Occipital lobe (tissue), 2 donors: ENCODE data around the gene SPATA25. TPM values are rescaled to one million over a fixed set of nuclear protein-coding genes. Genes with fewer than 3 reads are reported as not detected.

Source experiments
- DNase-seq: peaks from one replicate; lab custom pipeline; 2025; lab: John Stamatoyannopoulos, UW
- total RNA-seq: library from RNA; depleted of rRNA; stranded (reverse); fragments of >200 nt; gene quantifications from one replicate; pipeline ENCODE4 v1.2.3, GENCODE V29; 2014

Gene SPATA25
- total RNA-seq, 1 donor from 2014 or later, result 1.7 TPM

GRCh38 chr20:45867136-45867818 is 20.1 kb downstream of the SPATA25 start:
- no peak for DNase-seq

GRCh38 chr20:45866454-45866853 is 21.0 kb downstream of the SPATA25 start:
- DNase-seq, result no peak

- DNase-seq, result no peak
Measured at GRCh38 chr20:45863543-45864470, 23.6 kb downstream of the SPATA25 start.

DNA sequence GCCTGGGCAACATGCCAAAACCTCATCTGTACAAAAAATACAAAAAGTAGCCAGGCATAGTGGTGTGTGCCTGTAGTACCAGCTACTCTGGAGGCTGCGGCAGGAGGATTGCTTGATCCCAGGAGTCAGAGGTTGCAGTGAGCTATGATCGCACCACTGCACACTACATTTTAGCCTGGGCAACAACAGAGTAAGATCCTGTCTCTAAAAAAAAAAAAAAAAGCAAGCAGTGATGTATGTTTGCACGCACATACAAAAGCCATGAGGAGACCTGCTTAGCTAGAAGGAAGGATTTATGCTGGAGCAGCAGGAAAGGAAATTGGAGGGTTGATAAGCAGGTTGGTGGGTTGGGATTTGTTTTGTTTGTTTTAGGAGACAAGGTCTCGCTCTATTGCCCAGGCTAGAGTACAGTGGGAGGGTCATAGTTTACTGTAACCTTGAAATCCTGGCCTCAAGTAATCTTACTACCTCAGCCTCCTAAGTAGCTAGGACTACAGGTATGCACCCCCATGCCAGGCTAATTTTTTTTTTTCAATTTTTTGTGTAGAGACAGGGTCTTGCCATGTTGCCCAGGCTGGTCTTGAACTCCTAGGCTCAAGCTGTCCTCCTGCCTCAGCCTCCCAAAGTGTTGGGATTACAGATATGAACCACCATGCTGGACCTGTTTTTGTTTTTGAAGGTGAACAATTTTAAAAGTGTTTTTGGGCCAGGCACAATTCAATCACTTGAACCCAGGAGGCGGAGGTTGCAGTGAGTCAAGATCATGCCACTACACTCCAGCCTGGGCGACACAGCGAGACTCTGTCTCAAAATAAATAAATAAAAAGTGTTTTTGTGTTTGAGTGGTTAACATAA is 26.0 kb downstream of the SPATA25 start:
- no peak for DNase-seq

- no peak for DNase-seq
Measured at GRCh38 chr20:45860560-45861220, 26.7 kb downstream of the SPATA25 start.

GRCh38 chr20:45859916-45860315 is 27.5 kb downstream of the SPATA25 start:
- no peak for DNase-seq

- no peak for DNase-seq
Measured at GRCh38 chr20:45857882-45858216, 29.6 kb downstream of the SPATA25 start.

DNA sequence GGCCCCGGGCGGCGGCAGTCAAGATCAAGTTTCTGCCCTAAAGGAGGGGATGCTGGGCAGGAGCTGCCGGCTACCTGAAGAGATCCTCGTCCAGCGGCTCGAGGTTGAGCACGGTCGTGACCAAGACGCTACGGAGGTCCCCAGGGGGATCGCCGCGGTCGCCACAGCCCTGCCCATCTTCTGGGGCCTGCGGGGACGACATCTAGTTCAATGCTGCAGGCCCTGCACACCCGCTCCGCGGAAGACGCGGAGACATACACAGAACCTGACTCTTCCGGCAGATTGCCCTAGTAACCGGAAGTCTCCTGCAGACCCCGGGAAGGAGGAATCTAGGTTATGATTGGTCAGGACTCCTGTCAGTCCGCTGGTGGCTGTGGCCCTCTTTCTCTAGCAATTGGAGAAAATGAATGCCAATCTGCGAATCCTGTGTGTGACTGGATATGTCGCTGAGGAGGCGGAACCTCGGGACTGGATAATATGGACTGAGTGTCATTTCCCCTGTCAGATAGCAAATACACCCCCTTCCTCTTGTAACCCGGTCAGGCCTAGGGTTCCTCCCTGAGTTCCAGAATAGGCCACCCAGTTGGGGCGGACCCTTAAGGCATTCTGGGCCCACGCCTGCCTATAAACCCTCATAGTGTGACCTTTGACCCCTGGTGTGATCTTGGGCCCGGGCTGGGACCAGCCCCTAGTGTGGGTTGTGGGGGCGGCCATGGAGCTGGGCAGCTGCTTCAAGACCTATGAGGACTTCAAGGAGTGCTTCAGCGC is 30.1 kb downstream of the SPATA25 start, which contains the start of the genes ACOT8 and ZSWIM3:
Gene ACOT8 (minus strand): TSS at position 279 of the 768 bp plus-strand sequence. CDS start 77 bp downstream, at position 202.
Gene ZSWIM3 (plus strand): TSS at position 501 of the 768 bp plus-strand sequence. CDS start 212 bp downstream, at position 713.
- peak; percentile 96 for DNase-seq

- no peak for DNase-seq
Measured at GRCh38 chr20:45853484-45853883, 33.9 kb downstream of the SPATA25 start.

DNA sequence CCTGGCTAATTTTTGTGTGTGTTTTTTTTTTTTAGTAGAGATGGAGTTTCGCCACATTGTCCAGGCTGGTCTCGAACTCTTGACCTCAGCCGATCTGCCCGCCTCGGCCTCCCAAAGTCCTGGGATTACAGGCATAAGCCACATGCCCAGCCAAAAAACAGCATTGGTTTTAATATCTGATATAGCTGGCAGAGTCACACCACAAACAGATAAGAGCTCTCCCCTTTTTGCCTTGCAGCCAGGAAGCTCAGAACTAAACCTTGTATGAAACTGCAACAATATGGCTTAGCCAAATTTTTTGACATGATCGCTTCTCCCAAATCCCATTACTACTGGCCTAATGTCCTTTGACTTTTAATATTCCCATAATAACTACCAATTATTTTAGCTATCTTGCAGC is 35.1 kb downstream of the SPATA25 start:
- DNase-seq, result no peak

GRCh38 chr20:45851501-45851900 is 35.9 kb downstream of the SPATA25 start:
- no peak for DNase-seq

GRCh38 chr20:45850926-45851325 is 36.5 kb downstream of the SPATA25 start:
- DNase-seq, result no peak

DNA sequence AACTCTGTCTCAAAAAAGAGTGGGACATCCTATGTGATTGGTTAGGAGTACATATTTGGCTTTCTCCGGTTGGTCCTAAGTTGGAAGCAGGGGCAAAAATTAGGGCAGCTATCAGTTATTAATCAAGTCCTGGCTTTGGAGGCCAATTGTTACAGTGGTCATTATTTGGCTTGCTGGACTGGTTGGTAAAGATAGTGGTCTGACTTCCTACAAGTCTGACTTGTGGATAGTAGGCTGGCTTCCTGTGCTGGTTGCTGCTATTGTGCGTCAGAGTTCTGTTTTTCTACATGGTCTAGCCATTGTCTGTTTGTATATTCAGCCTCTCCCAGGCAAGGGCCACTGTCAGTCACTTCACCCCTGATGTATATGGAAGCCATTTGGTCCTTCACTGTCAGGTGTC is 37.2 kb downstream of the SPATA25 start:
- no peak for DNase-seq

GRCh38 chr20:45848969-45849582 is 38.3 kb downstream of the SPATA25 start:
- no peak for DNase-seq

DNA sequence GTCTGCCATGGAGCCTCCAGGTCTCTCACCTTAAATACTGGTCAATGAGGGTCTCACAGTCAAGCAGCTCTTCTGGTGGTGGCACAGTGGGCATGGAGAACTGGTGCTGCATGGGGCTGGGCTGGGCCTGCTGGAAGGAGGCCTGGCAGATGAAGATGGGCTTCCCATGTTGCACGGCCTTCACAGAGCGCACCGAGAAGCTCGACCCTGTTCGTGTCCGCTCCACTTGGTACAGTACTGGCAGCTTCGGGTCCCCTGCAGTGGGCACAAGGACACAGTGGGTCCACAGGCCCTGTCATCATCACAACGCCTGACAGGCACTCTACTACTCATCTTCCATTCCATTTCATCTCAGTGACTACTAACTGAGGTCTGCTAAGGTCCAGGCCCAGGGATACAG is 39.0 kb downstream of the SPATA25 start:
- DNase-seq, result no peak

DNA sequence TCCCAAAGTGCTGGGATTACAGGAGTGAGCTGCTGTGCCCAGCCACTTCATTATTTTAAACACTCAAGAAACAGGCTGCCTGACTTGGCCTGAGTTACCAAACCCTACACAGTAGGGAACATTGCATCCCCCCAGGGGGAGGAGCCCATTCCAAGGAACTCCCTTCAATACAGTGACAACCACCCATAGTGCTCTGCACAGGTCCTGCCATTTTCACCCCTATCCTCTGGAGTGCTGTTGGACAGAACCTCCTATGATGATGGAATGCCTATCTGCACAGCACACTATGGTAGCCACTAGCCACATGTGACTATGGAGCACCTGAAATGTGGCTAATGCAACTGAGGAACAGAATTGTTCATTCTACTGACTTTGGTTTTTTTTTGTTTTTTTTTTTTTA is 42.0 kb downstream of the SPATA25 start:
- DNase-seq, result no peak

GRCh38 chr20:45843506-45843905 is 43.9 kb downstream of the SPATA25 start:
- no peak for DNase-seq

DNA sequence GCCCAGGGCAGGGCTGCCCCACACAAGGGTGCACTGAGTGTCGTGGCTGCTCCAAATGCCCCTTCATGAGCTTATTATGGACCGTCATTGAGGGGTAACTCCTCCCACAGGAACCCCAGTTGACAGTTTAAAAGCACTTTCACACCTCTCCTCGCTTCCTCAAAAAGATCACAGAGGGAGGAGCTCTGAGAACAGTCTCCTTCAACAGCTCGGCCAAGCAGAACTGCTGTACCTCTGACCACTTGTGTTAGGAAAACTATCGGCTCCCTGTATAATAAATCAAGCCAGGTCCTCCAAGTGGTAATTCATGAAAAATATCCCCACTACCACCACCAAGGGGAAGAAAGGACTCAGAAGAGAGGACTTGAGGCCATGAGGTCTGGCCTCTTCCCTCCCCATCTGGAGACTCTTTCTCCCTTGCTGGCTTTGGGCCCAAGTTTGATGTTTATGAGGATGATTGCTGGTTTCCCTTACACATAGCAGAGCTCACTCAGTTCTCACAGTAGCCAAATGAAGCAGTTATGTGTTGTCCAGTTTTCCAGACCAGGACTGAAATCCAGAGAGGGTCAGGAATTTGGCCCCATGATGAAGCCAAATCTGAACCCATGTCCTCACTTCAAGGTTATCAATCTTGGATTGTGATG is 45.1 kb downstream of the SPATA25 start:
- DNase-seq, result no peak

DNA sequence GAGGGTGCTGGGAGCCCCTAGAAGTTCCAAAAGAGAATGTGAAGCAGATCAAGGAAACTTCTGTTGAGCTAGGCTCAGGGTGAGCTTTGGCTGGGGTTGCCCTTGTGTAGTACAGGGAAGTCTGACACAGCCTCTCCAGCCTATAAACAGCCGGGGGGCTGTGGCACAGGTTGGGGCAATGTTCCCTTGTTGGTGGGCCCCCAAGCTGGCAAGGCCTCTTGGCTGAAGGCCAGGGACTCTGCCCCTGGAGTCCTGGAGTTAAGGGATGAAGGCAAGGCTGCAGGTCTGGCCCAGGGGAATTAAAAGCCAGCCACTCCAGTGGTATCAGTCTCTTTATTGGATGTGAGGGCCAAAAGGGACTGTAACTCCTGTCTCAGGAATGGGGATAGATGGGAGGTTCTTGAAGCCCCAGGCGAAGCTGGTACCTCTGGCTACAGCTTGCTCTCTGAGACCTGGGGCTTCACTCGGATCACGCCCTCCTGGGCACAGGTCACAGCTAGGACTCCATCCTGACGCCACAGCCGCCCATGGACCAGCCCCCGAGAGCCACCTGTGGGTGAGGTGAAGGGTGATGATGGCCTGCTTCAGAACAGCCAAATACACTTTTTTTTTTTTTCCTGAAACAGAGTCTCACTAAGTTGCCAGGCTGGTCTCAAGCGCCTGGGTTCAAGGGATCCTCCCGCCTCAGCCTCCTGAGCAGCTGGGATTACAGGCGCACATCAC is 45.9 kb downstream of the SPATA25 start:
- DNase-seq, result no peak
